Measurements from ENCODE around the gene CD244. TPM values are rescaled to one million over a fixed set of nuclear protein-coding genes. Genes with fewer than 3 reads are reported as not detected.

Gene CD244
- total RNA-seq, 1 donor from 2014 or later = not detected

- Mint-ChIP-seq H3K9me3 (ENCODE audit: unreplicated experiment) (no peaks in the 10 kb centered on the region), H3K4me3 (ENCODE audit: unreplicated experiment) (no peak overlapping the region), H3K36me3 (ENCODE audit: unreplicated experiment) (no peaks in the 10 kb centered on the region), H3K4me1 (ENCODE audit: unreplicated experiment) (no peaks in the 10 kb centered on the region), H3K27me3 (ENCODE audit: unreplicated experiment) (no peaks in the 10 kb centered on the region), H3K27ac (ENCODE audit: unreplicated experiment) (no peak overlapping the region)
- TF ChIP-seq, protein P1, sequence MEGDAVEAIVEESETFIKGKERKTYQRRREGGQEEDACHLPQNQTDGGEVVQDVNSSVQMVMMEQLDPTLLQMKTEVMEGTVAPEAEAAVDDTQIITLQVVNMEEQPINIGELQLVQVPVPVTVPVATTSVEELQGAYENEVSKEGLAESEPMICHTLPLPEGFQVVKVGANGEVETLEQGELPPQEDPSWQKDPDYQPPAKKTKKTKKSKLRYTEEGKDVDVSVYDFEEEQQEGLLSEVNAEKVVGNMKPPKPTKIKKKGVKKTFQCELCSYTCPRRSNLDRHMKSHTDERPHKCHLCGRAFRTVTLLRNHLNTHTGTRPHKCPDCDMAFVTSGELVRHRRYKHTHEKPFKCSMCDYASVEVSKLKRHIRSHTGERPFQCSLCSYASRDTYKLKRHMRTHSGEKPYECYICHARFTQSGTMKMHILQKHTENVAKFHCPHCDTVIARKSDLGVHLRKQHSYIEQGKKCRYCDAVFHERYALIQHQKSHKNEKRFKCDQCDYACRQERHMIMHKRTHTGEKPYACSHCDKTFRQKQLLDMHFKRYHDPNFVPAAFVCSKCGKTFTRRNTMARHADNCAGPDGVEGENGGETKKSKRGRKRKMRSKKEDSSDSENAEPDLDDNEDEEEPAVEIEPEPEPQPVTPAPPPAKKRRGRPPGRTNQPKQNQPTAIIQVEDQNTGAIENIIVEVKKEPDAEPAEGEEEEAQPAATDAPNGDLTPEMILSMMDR (IDR thresholded peaks at IDR 0.05) = no peak
- DNase-seq (ENCODE audit: extremely low spot score, unreplicated experiment) = no peak
Observed at GRCh38 chr1:160863061-160863773, 530 bp upstream of the CD244 start.

GRCh38 chr1:160860840-160861505, 1.7 kb downstream of the CD244 start:
- H3K9me3 Mint-ChIP-seq (ENCODE audit: unreplicated experiment) = no peaks in the 10 kb centered on the region
- no peaks in the 10 kb centered on the region for H3K27me3 Mint-ChIP-seq (ENCODE audit: unreplicated experiment)
- DNase-seq (ENCODE audit: extremely low spot score, unreplicated experiment) = peak; percentile 65
- TF ChIP-seq, protein P1 (IDR thresholded peaks at IDR 0.05) = no peak
- no peaks in the 10 kb centered on the region for H3K36me3 Mint-ChIP-seq (ENCODE audit: unreplicated experiment)
- no peak overlapping the region for H3K4me3 Mint-ChIP-seq (ENCODE audit: unreplicated experiment)
- H3K4me1 Mint-ChIP-seq (ENCODE audit: unreplicated experiment) = no peaks in the 10 kb centered on the region
- no peak overlapping the region for H3K27ac Mint-ChIP-seq (ENCODE audit: unreplicated experiment)

GRCh38 chr1:160859166-160859565, 3.5 kb downstream of the CD244 start:
- TF ChIP-seq, protein P1 (IDR thresholded peaks at IDR 0.05) = no peak
- no peak overlapping the region for H3K27ac Mint-ChIP-seq (ENCODE audit: unreplicated experiment)
- DNase-seq (ENCODE audit: extremely low spot score, unreplicated experiment) = peak; percentile 54
- H3K4me3 Mint-ChIP-seq (ENCODE audit: unreplicated experiment) = no peak overlapping the region
- H3K4me1 Mint-ChIP-seq (ENCODE audit: unreplicated experiment) = no peaks in the 10 kb centered on the region
- H3K9me3 Mint-ChIP-seq (ENCODE audit: unreplicated experiment) = no peaks in the 10 kb centered on the region
- H3K36me3 Mint-ChIP-seq (ENCODE audit: unreplicated experiment) = no peaks in the 10 kb centered on the region
- H3K27me3 Mint-ChIP-seq (ENCODE audit: unreplicated experiment) = no peaks in the 10 kb centered on the region

DNA sequence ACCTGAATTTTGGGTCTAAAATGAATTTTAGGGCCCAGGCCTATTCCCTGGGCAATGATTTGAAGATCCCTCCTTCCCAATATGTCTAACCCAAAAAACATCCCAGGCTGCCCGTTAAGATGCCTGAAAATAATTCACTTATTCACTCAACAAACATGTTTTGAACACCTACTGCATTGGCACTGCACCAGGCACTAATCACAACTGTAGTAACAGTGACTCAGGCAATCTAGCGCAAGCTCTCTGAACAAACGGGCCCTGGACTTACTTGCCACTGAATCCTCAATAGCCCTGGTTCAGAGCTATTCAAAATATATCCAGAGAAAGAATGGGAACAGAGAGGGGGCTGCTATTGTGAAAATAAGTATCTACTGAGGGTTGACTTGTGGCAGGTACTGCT, 4.2 kb downstream of the CD244 start:
- Mint-ChIP-seq H3K4me3 (ENCODE audit: unreplicated experiment) (no peak overlapping the region), H3K36me3 (ENCODE audit: unreplicated experiment) (no peaks in the 10 kb centered on the region), H3K27ac (ENCODE audit: unreplicated experiment) (no peak overlapping the region), H3K9me3 (ENCODE audit: unreplicated experiment) (no peaks in the 10 kb centered on the region), H3K4me1 (ENCODE audit: unreplicated experiment) (no peaks in the 10 kb centered on the region), H3K27me3 (ENCODE audit: unreplicated experiment) (no peaks in the 10 kb centered on the region)
- DNase-seq (ENCODE audit: extremely low spot score, unreplicated experiment) = peak; percentile 32
- TF ChIP-seq, protein P1 (IDR thresholded peaks at IDR 0.05) = no peak

- no peak for DNase-seq (ENCODE audit: extremely low spot score, unreplicated experiment)
- H3K4me1 Mint-ChIP-seq (ENCODE audit: unreplicated experiment) = no peaks in the 10 kb centered on the region
- H3K9me3 Mint-ChIP-seq (ENCODE audit: unreplicated experiment) = no peaks in the 10 kb centered on the region
- TF ChIP-seq, protein P1 (IDR thresholded peaks at IDR 0.05) = no peak
- no peaks in the 10 kb centered on the region for H3K36me3 Mint-ChIP-seq (ENCODE audit: unreplicated experiment)
- H3K27me3 Mint-ChIP-seq (ENCODE audit: unreplicated experiment) = no peaks in the 10 kb centered on the region
- no peak overlapping the region for H3K27ac Mint-ChIP-seq (ENCODE audit: unreplicated experiment)
- no peak overlapping the region for H3K4me3 Mint-ChIP-seq (ENCODE audit: unreplicated experiment)
Observed at GRCh38 chr1:160858097-160858496, 4.6 kb downstream of the CD244 start.

Measured in osteocyte (in vitro differentiated cells).